Naive thymus-derived CD4-positive, alpha-beta T cell (primary cell): Measurements from ENCODE around the gene TMEM266. TPM values are rescaled to one million over a fixed set of nuclear protein-coding genes. Genes with fewer than 3 reads are reported as not detected.

ENCODE experiments used
- ATAC-seq: fragments of 150-1000 bp; cut with Tn5 transposase; 2 replicates; pipeline ENCODE4 v1.10.0; 2021; ENCODE audit warnings: mild to moderate bottlenecking, moderate library complexity
- CTCF ChIA-PET: fragments of 350-600 bp; sonication (Branson Sonifier 250); formaldehyde crosslinking; loops from one replicate; lab custom pipeline; 2021; ENCODE audit warnings: antibody characterized with exemption; lab: Charles Lee
- POLR2A ChIA-PET: fragments of 350-600 bp; sonication (Branson Sonifier 250); formaldehyde crosslinking; loops from one replicate; lab custom pipeline; 2021; ENCODE audit warnings: antibody characterized with exemption, inconsistent platforms; lab: Charles Lee
- DNase-seq, 9 donors: peaks; one replicate each; pipeline versions ENCODE4 v3.0.0 to v3.0.0-alpha.2; 2020 to 2022; ENCODE audit warnings: mixed read lengths in 1 of 9
- H3K27ac ChIP-seq: one replicate; pipeline ENCODE4 v1.7.0; 2013; ENCODE audit warnings: mild to moderate bottlenecking, low read depth, low read length, moderate library complexity
- H3K27me3 ChIP-seq, 2 donors: one replicate each; pipeline ENCODE4 v1.7.0; 2013; ENCODE audit warnings: low read length in 2 of 2, mild to moderate bottlenecking in 2 of 2, moderate library complexity in 2 of 2; ENCODE audit not compliant: control insufficient read depth in 2 of 2, insufficient read depth in 2 of 2
- H3K36me3 ChIP-seq, 3 experiments: 1 replicate in 2 of 3; 2 replicates in 1 of 3; pipeline ENCODE4 v1.7.0; 2013; ENCODE audit warnings: low read length in 3 of 3, mild to moderate bottlenecking in 3 of 3, moderate library complexity in 1 of 3; ENCODE audit not compliant: insufficient read depth in 3 of 3, control insufficient read depth in 2 of 3
- H3K4me1 ChIP-seq, 2 donors: one replicate each; pipeline ENCODE4 v1.7.0; 2013; ENCODE audit warnings: low read length in 2 of 2, mild to moderate bottlenecking in 2 of 2, moderate library complexity in 1 of 2; ENCODE audit not compliant: control insufficient read depth in 2 of 2, insufficient read depth in 2 of 2
- H3K4me3 ChIP-seq: 2 replicates; pipeline ENCODE4 v1.7.0; 2013; ENCODE audit warnings: mild to moderate bottlenecking, low read length
- H3K9me3 ChIP-seq, 3 experiments: 1 replicate in 2 of 3; 2 replicates in 1 of 3; pipeline ENCODE4 v1.7.0; 2013; ENCODE audit warnings: low read length in 3 of 3; ENCODE audit not compliant: control insufficient read depth in 2 of 3
- H3K27ac Mint-ChIP-seq, 9 donors: one replicate each; pipeline ENCODE4 v1.8.0; 2020 to 2022; ENCODE audit warnings: mixed read lengths in 9 of 9, mild to moderate bottlenecking in 8 of 9, moderate library complexity in 5 of 9, inconsistent platforms in 2 of 9
- H3K27me3 Mint-ChIP-seq, 5 donors: one replicate each; pipeline ENCODE4 v1.8.0; 2021 to 2022; ENCODE audit warnings: mixed read lengths in 5 of 5, mild to moderate bottlenecking in 1 of 5
- H3K36me3 Mint-ChIP-seq, 5 donors: one replicate each; pipeline ENCODE4 v1.8.0; 2020 to 2022; ENCODE audit warnings: mixed read lengths in 5 of 5, mild to moderate bottlenecking in 3 of 5, inconsistent platforms in 1 of 5
- H3K4me1 Mint-ChIP-seq, 7 donors: one replicate each; pipeline ENCODE4 v1.8.0; 2020 to 2022; ENCODE audit warnings: mixed read lengths in 7 of 7, mild to moderate bottlenecking in 3 of 7, inconsistent platforms in 1 of 7
- H3K4me3 Mint-ChIP-seq, 10 donors: one replicate each; pipeline ENCODE4 v1.8.0; 2020 to 2022; ENCODE audit warnings: mild to moderate bottlenecking in 10 of 10, mixed read lengths in 10 of 10, moderate library complexity in 6 of 10, inconsistent platforms in 2 of 10
- H3K9me3 Mint-ChIP-seq, 11 donors: one replicate each; pipeline ENCODE4 v1.8.0; 2020 to 2022; ENCODE audit warnings: mixed read lengths in 11 of 11, mild to moderate bottlenecking in 4 of 11, inconsistent platforms in 1 of 11, moderate library complexity in 1 of 11
- intact Hi-C, 2 donors: fragments of 100-400 bp; cut with micrococcal nuclease; formaldehyde crosslinking; loops; one replicate each; pipeline ENCODE4 v1.15.1; 2023
- polyA plus RNA-seq, 2 donors: library from polyadenylated mRNA; unstranded; fragments of 300-500 nt; fragmentation: Illumina TruSeq; gene quantifications; one replicate each; pipeline ENCODE4 v1.2.3, GENCODE V29; 2021
- total RNA-seq, 6 experiments: library from RNA in 5 of 6; stranded (reverse) in 5 of 6; gene quantifications; 1 replicate in 5 of 6; 2 replicates in 1 of 6; pipeline ENCODE4 v1.2.3 and lab custom pipeline; 2021 to 2026

Gene TMEM266
- total and polyA plus RNA-seq, 7 experiments from 2014 or later, result not detected

DNA sequence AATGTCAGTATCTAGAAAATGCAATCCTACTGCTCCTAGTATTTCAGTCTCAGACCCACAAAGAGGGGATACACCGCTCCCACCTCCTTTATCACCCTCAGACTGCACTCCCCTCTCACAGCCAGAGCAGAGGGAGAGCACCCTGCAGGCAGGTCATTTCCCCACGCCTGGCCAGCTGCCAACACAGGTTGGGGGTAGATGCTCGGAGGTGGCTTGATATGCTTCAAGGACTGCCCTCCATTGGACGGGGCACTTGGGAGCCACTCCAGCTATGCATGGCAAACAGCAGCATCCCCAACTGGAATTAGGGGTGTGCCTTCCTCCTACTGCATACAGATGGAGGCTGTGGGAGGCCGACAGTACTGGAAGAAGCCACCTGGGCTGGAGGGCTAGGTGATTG, 41.9 kb downstream of the TMEM266 start:
- H3K4me1 ChIP-seq, result no peaks in the 10 kb centered on the region
- intact Hi-C loops, result no loop called here
- H3K9me3 ChIP-seq, result no peaks in the 10 kb centered on the region

GRCh38 chr15:76105391-76105790, 45.6 kb downstream of the TMEM266 start:
- H3K4me3 ChIP-seq, result no peak overlapping the region
- H3K27ac Mint-ChIP-seq, result no peak overlapping the region
- POLR2A ChIA-PET, result no interaction called here

More for the DNA sequence above, 41.9 kb downstream of the TMEM266 start:
- H3K27me3 ChIP-seq, result no peaks in the 10 kb centered on the region
- H3K4me3 Mint-ChIP-seq, result no peak overlapping the region
- DNase-seq (no peak), ATAC-seq (no peak)
- no peaks in the 10 kb centered on the region for H3K4me1 Mint-ChIP-seq
- ChIA-PET POLR2A (no interaction called here), CTCF (no interaction called here)
- no peak overlapping the region for H3K27ac Mint-ChIP-seq
- H3K27me3 Mint-ChIP-seq, result peaks cover 15 to 58% (median 41%) of the 10 kb centered on the region in 5 donors
- no peaks in the 10 kb centered on the region for H3K36me3 ChIP-seq
- no peak overlapping the region for H3K27ac ChIP-seq
- no peak overlapping the region for H3K4me3 ChIP-seq
- peaks cover 0 to 2% (median 0%) of the 10 kb centered on the region in 11 donors for H3K9me3 Mint-ChIP-seq
- H3K36me3 Mint-ChIP-seq, result peaks cover 0 to 3% (median 0%) of the 10 kb centered on the region in 5 donors

DNA sequence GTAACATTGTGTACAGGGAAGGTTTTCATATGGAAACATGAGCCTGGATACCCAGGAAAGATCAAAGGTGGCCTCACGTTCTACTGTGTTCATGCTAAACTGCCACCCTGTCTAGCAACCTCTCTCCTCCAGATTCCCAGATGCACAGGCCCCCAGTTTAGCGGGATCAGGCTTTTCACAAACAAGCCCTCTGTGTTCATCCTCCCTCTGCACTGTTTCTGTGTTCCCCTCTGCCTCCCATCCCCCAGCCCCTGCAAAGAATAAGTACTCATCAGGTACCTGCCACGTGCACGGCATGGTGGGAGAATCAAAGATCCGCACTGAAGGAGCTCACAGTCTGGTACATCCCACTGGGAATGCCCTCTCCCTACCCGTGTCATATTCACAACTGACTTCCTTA, 46.1 kb downstream of the TMEM266 start:
- Mint-ChIP-seq H3K9me3 (no peaks in the 10 kb centered on the region), H3K36me3 (peaks cover 0 to 3% (median 0%) of the 10 kb centered on the region in 5 donors), H3K27ac (no peak overlapping the region), H3K4me1 (no peaks in the 10 kb centered on the region), H3K4me3 (no peak overlapping the region), H3K27me3 (peaks cover 2 to 30% (median 23%) of the 10 kb centered on the region in 5 donors)
- no peaks in the 10 kb centered on the region for H3K27me3 ChIP-seq
- H3K4me1 ChIP-seq, result no peaks in the 10 kb centered on the region
- no peaks in the 10 kb centered on the region for H3K9me3 ChIP-seq
- no peak for ATAC-seq
- no peak overlapping the region for H3K4me3 ChIP-seq
- ChIA-PET CTCF (no interaction called here), POLR2A (no interaction called here)
- no peak overlapping the region for H3K27ac ChIP-seq
- no peaks in the 10 kb centered on the region for H3K36me3 ChIP-seq
- intact Hi-C loops, result no loop called here
- DNase-seq, result no peak

More at GRCh38 chr15:76105391-76105790, 45.6 kb downstream of the TMEM266 start:
- CTCF ChIA-PET, result no interaction called here
- H3K27me3 Mint-ChIP-seq, result peaks cover 3 to 29% (median 20%) of the 10 kb centered on the region in 5 donors
- intact Hi-C loops, result no loop called here
- Histone ChIP-seq H3K9me3 (no peaks in the 10 kb centered on the region), H3K27me3 (no peaks in the 10 kb centered on the region), H3K4me1 (no peaks in the 10 kb centered on the region), H3K36me3 (no peaks in the 10 kb centered on the region), H3K27ac (no peak overlapping the region)
- H3K36me3 Mint-ChIP-seq, result peaks cover 0 to 3% (median 0%) of the 10 kb centered on the region in 5 donors
- no peaks in the 10 kb centered on the region for H3K9me3 Mint-ChIP-seq
- ATAC-seq, result no peak
- DNase-seq, result no peak
- H3K4me3 Mint-ChIP-seq, result no peak overlapping the region
- no peaks in the 10 kb centered on the region for H3K4me1 Mint-ChIP-seq

DNA sequence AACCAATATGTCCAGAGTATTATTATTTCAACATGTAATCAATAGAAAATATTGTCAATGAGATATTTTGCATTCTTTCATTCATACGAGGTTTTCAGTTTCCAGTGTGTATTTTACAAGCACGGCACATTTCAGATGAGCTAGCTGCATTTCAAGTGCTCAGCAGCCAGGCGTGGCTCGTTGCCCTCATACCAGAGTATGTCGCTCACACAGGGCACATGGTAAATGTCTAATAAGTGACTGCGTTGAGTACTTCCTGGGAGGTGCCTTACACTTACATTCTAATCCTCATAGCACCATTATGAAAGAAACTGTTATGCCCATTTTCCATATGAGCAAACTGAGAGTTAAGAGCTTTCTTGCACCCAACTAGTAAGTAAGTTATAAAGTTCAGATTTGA, 47.4 kb downstream of the TMEM266 start:
- no peaks in the 10 kb centered on the region for H3K4me1 Mint-ChIP-seq
- no peak overlapping the region for H3K4me3 ChIP-seq
- no peaks in the 10 kb centered on the region for H3K4me1 ChIP-seq
- H3K27me3 ChIP-seq, result no peaks in the 10 kb centered on the region
- H3K9me3 ChIP-seq, result no peaks in the 10 kb centered on the region
- H3K27ac Mint-ChIP-seq, result no peak overlapping the region
- H3K36me3 ChIP-seq, result no peaks in the 10 kb centered on the region
- DNase-seq (no peak), ATAC-seq (no peak)
- no peak overlapping the region for H3K27ac ChIP-seq
- intact Hi-C loops, result no loop called here
- H3K27me3 Mint-ChIP-seq, result peaks cover 0 to 20% (median 15%) of the 10 kb centered on the region in 5 donors
- H3K9me3 Mint-ChIP-seq, result no peaks in the 10 kb centered on the region
- no peak overlapping the region for H3K4me3 Mint-ChIP-seq
- POLR2A ChIA-PET, result no interaction called here
- CTCF ChIA-PET, result no interaction called here
- peaks cover 0 to 3% (median 0%) of the 10 kb centered on the region in 5 donors for H3K36me3 Mint-ChIP-seq

DNA sequence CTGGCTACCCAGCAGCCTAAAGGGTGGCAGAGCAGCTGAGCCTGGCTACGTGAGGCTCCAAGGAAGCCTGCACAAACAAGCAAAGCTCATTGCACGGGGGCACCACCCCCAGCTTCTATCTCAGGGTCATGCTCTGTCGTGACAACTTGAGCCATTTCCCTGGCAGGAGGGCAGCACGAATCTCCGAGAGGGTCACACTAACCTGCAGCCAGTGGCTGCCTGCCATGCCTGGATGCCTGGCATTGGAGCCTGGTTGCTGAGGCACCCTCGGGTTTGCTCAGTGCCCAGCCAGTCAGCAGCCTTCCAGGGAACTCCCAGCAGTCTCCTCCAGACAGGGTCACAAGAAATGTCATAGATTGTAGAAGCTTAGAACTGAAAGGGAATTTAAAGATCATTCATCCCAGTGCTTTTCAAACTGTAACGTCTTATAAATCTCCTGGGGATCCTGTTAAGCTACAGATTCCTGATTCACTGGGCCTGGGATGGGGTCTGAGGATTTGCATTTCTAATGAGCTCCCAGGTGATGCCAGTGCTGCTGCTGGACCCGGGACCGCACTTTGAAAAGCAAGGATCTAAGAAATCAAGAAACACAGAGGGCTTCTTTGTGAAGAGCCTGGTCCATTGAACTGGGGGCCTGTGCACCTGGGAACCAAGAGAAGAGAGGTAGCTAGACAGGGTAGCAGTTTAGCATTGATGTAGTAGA, 48.4 kb downstream of the TMEM266 start:
- Mint-ChIP-seq H3K9me3 (no peaks in the 10 kb centered on the region), H3K36me3 (no peaks in the 10 kb centered on the region), H3K4me1 (no peaks in the 10 kb centered on the region), H3K27ac (no peak overlapping the region), H3K27me3 (peaks cover 0 to 15% (median 7%) of the 10 kb centered on the region in 5 donors), H3K4me3 (no peak overlapping the region)
- ChIA-PET POLR2A (no interaction called here), CTCF (no interaction called here)
- Histone ChIP-seq H3K9me3 (no peaks in the 10 kb centered on the region), H3K27me3 (no peaks in the 10 kb centered on the region), H3K4me3 (no peak overlapping the region), H3K27ac (no peak overlapping the region), H3K36me3 (no peaks in the 10 kb centered on the region), H3K4me1 (no peaks in the 10 kb centered on the region)
- intact Hi-C loops, result no loop called here
- DNase-seq (no peak), ATAC-seq (no peak)

- Mint-ChIP-seq H3K4me3 (no peak overlapping the region), H3K27me3 (peaks cover 0 to 16% (median 5%) of the 10 kb centered on the region in 5 donors), H3K27ac (no peak overlapping the region), H3K36me3 (no peaks in the 10 kb centered on the region), H3K4me1 (no peaks in the 10 kb centered on the region), H3K9me3 (no peaks in the 10 kb centered on the region)
- DNase-seq (no peak), ATAC-seq (no peak)
- CTCF ChIA-PET, result no interaction called here
- Histone ChIP-seq H3K4me1 (no peaks in the 10 kb centered on the region), H3K27ac (no peak overlapping the region), H3K9me3 (no peaks in the 10 kb centered on the region), H3K27me3 (no peaks in the 10 kb centered on the region), H3K4me3 (no peak overlapping the region), H3K36me3 (no peaks in the 10 kb centered on the region)
- intact Hi-C loops, result no loop called here
- POLR2A ChIA-PET, result no interaction called here
Observed at GRCh38 chr15:76109046-76109445, 49.3 kb downstream of the TMEM266 start.

DNA sequence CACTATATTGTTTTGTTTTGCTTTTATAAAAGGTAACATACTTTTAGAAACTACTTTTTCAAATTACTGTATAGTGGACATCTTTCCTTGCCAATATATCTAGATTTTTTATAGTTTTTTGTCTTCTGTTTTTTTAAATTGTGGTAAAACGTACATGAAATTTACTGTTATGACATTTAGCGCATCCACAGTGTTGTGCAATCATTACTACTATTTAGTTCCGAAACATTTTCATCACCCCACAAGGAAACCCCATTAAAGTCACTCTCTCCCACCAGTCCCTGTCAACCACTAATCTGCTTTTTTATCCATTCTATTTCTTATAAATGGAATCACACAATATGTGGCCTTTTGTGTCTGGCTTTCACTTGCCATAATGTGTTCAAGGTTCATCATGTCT, 54.8 kb downstream of the TMEM266 start:
- DNase-seq (no peak), ATAC-seq (no peak)
- H3K9me3 Mint-ChIP-seq, result no peaks in the 10 kb centered on the region
- Histone ChIP-seq H3K27ac (no peak overlapping the region), H3K27me3 (no peaks in the 10 kb centered on the region), H3K9me3 (no peaks in the 10 kb centered on the region), H3K4me3 (no peak overlapping the region), H3K4me1 (no peaks in the 10 kb centered on the region), H3K36me3 (no peaks in the 10 kb centered on the region)
- H3K4me1 Mint-ChIP-seq, result no peaks in the 10 kb centered on the region
- H3K4me3 Mint-ChIP-seq, result no peak overlapping the region
- POLR2A ChIA-PET, result no interaction called here
- intact Hi-C loops, result no loop called here
- peaks cover 0 to 31% (median 23%) of the 10 kb centered on the region in 5 donors for H3K27me3 Mint-ChIP-seq
- no peak overlapping the region for H3K27ac Mint-ChIP-seq
- CTCF ChIA-PET, result no interaction called here
- H3K36me3 Mint-ChIP-seq, result no peaks in the 10 kb centered on the region
